ENCODE measurements around the gene RGS6. TPM values are rescaled to one million over a fixed set of nuclear protein-coding genes. Genes with fewer than 3 reads are reported as not detected.

The RGS6 gene
- total RNA-seq, 1 experiment from 2014 or later, result not detected

DNA sequence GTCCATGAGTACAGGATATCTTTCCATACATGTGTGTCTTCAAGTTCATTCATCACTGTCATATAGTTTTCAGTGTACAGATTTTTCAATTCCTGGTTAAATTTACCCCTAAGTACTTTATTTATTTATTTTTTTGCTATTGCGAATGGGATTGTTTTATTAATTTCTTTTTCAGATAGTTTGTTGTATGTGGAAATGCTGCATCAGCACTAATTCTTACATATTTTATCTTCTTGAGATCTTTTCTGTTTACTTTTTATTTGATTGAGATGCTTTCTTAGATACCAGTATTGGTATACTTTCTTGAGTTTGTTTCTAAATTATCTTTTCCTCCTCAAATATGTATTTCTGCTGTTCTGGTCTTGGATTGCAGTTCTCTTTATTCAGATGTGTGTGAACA lies 148.9 kb downstream of the RGS6 start:
- DNase-seq (ENCODE audit: low spot score), result no peak

DNA sequence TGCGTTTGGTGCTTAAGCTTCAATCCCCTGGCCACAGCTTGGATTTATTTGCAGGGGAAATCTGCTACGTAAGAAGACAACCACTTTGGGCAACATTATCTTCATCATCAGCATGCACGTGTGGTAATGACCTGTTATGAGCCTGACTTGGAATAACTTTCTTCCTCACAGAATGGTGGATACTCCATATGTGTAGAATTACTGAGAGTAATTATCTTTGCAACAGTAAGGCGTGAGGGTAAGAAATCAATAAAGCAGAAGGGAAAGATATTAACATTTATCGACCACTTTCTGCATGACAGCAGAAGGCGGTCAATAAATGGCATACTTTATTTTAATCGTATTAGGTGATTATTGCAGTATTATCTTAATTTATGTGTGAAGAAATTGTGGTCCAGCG lies 152.7 kb downstream of the RGS6 start:
- DNase-seq (ENCODE audit: low spot score), result no peak

DNA sequence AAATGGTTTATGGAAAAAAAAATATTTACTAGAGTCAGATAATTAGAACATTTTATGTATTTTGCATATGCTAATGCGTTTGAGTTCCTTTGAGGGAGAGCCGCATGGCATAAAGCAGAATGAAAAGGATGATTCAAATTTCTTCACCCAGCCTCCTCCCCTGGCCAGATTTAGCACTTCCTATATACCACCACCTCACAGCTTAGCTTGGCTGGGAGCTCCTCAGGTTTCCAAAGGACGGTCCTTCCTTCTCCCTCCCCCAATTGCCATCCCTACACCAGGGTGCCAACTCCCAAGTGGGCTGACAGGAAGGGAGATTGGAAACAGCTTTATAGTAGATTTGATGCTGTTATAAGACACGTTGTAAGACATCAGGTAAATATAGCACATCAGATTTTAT lies 157.4 kb downstream of the RGS6 start:
- DNase-seq (ENCODE audit: low spot score), result no peak

DNA sequence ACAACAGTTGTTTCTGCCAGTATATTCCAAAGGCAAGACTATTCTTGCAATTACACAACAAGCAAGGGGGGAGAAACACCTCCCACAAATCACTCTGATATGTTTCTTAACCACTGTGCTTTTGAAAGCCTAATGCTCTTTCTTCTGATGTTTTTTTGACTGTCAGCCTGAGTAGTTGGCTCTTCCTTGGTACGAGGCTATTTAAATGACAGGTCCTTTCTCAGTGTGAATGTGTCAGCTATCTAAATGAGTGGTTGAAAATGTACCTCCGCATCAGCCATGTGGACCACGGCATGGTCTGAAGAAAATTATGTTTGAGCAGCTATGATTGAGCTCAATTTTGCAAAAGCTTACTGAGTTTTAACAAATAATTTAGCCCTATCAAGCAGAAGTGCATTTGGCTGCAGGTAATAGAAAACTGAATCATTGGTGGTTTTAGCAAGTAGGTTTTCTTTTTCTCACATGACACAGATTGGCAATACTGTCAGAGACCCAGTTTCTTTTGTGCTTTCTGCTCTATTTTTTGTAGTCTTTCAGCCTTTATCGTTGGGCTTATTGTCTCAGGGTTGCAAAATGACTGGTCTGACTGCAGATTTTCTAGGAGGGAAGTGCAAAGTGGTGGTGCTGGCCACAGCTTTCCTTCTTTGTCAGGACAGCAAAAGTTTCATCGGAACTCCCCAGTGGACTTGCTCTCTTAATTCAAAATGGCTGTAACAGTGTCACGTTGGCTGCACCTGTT lies 162.8 kb downstream of the RGS6 start:
- DNase-seq (ENCODE audit: low spot score), result no peak

GRCh38 chr14:72097173-72097783 lies 165.0 kb downstream of the RGS6 start:
- no peak for DNase-seq (ENCODE audit: low spot score)

DNA sequence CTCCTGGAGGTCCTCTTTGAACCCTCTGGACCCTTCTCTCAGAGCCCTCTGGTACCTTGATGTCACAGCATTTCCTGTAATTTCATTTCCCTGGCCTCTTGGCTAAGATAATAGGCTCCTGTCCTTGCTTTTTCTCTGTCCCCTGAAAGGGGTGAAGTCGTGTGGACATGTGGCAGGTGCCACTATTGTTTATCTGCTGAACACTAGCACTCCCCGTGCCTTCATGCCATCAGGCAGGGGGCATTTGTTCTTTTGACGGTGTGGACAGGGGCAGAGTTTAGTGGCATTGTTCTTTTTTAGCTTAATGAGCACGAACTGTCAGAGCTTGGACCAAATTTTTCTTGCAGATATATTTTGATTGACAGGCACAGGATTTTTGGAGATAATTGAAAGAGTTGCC lies 166.0 kb downstream of the RGS6 start:
- DNase-seq (ENCODE audit: low spot score), result no peak

- no peak for DNase-seq (ENCODE audit: low spot score)
Measured at GRCh38 chr14:72099566-72099965, 167.3 kb downstream of the RGS6 start.

GRCh38 chr14:72104011-72104613 lies 171.9 kb downstream of the RGS6 start:
- DNase-seq (ENCODE audit: low spot score), result no peak

GRCh38 chr14:72111911-72112310 lies 179.7 kb downstream of the RGS6 start:
- DNase-seq (ENCODE audit: low spot score), result no peak

GRCh38 chr14:72118841-72119240 lies 186.6 kb downstream of the RGS6 start:
- DNase-seq (ENCODE audit: low spot score), result no peak

- DNase-seq (ENCODE audit: low spot score), result no peak
Measured at GRCh38 chr14:72120315-72120714, 188.1 kb downstream of the RGS6 start.

DNA sequence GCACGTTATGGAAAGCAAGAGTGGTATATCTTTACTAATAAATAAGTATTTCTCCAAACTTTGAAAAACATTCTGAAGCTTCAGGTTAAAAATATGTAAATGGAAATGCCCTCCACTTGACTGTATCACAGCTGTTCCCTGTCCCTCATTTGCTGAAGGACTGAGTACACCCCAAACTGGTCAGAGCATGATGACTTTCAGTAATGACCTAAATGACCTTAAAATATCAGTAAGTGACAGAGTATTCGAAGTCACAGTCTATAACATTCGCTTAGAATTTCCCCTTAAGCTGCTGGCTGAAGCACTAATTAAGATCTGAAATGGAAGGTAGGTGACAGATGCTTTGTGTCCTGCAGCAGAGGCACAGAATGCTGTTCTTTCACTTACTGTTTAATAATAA lies 191.5 kb downstream of the RGS6 start:
- DNase-seq (ENCODE audit: low spot score), result no peak

DNA sequence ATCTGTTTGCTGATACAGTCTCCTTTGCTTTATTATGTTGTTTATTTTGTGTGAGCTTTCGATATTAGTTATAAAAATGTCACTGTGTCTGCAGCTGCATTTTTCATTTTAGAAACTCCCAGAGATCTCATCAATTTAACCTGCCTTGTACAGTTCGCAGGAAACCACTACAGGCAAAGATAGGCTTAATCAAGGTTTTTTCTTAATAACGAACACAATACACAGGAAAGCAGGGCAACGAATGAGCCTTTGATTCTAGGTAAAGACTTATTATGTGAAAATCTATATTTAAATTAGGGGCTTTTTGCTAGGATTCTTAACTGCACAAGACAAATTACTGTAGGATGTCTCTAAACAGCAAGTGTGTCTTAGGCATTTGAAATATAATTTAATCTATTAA lies 191.9 kb downstream of the RGS6 start:
- no peak for DNase-seq (ENCODE audit: low spot score)

- no peak for DNase-seq (ENCODE audit: low spot score)
Measured at GRCh38 chr14:72126091-72126490, 193.9 kb downstream of the RGS6 start.

DNA sequence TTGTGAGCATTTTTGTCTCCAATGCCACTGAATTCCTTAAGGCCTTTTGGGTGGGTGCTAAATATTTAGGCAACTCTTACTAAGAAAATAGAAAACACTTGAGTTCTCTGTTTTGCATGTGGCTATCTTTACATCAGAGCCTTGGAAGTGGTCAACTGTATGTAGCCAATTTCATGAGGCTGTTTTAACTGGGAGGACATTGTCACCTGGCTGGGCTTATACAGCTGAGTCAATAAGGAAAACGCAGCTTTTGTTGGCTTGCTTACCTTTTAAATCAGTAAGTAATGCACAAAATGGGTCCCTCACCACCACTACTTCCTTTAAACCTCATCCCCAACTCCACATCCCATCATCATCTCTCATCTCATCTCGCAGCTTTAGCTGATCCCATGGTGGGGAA lies 194.3 kb downstream of the RGS6 start:
- DNase-seq (ENCODE audit: low spot score), result no peak

DNA sequence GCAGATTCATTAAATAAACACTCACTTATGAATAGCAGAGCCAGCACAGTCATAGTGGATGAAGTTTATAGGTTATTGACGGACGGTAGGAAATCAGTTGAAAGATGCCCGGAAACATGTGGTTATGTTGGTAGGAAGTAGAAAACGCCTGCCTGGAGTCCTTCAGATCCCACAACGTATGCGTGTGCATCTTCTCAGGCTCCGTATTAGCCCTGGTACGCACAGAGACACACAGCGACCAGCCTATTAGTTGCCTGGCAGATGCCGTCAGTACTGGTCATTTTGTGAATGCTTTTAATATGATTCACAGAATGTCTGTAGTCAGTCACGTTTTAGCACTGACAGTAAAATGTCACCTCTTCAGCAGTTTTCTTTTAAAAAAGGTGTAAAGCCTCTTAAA lies 196.4 kb downstream of the RGS6 start:
- no peak for DNase-seq (ENCODE audit: low spot score)

GRCh38 chr14:72129291-72129690 lies 197.1 kb downstream of the RGS6 start:
- DNase-seq (ENCODE audit: low spot score), result no peak

- no peak for DNase-seq (ENCODE audit: low spot score)
Measured at GRCh38 chr14:72141084-72141483, 208.9 kb downstream of the RGS6 start.

GRCh38 chr14:72142328-72142727 lies 210.1 kb downstream of the RGS6 start:
- DNase-seq (ENCODE audit: low spot score), result no peak

DNA sequence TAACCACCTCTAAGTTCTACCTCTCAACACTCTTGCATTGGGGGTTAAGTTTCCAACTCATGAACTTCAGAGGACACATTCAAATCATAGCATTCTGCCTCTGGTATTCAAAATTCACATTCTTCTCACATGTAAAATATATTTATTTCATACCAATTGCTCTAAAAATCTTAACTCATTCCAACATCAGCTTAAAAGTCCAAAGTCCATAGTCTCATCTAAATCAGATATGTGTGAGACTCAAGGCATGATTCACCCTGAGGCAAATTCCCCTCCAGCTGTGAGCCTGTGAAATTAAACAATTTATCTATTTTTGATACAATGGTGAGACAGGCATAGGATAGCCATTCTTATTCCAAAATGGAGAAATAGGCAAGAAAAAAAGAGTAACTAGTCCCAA lies 214.0 kb downstream of the RGS6 start:
- no peak for DNase-seq (ENCODE audit: low spot score)

DNA sequence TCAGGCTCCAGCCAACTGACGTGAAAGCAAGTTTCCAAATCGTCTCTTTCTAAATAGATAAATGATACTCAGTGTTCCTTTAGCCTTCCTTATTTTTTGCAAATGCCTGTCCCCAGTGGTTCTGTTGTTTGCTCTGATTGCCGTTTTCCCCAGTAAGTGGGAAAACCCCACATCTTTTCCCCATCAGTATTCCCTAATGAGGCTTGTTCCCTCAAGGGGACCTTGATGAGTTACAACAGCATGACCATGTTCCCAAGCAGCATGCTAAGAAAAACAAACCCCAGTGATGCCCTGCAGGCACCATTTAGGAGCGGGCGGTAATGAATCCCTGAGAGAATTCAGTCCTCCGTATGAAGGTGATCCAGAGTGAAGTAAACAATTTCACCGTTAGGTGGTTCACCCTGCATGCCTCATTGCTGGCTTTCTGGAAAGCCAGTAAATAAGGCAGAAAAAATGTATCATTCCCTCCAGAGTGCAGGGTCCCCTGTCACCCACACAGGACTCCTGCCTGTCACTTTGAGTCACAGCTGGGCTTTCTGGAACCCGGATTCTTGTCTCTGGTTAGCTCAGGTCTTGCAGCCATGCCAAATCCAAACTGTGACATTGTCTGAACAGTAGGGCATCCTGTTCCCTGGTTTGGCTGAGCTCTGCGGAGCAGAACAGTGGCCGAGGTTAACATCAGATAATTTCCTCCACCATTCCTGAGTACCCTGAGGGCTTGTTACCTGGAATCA lies 222.6 kb downstream of the RGS6 start:
- DNase-seq (ENCODE audit: low spot score), result no peak

- no peak for DNase-seq (ENCODE audit: low spot score)
Measured at GRCh38 chr14:72155379-72155993, 223.3 kb downstream of the RGS6 start.

Measured in A172 (cell line).